ENCODE data around the gene HMG20A. TPM values are rescaled to one million over a fixed set of nuclear protein-coding genes. Genes with fewer than 3 reads are reported as not detected.

HMG20A gene
- total RNA-seq, 1 donor from 2014 or later, result 12.6 TPM

- peak; percentile 34 for ATAC-seq
These were observed 104.7 kb downstream of the HMG20A start for GRCh38 chr15:77525400-77525811.

DNA sequence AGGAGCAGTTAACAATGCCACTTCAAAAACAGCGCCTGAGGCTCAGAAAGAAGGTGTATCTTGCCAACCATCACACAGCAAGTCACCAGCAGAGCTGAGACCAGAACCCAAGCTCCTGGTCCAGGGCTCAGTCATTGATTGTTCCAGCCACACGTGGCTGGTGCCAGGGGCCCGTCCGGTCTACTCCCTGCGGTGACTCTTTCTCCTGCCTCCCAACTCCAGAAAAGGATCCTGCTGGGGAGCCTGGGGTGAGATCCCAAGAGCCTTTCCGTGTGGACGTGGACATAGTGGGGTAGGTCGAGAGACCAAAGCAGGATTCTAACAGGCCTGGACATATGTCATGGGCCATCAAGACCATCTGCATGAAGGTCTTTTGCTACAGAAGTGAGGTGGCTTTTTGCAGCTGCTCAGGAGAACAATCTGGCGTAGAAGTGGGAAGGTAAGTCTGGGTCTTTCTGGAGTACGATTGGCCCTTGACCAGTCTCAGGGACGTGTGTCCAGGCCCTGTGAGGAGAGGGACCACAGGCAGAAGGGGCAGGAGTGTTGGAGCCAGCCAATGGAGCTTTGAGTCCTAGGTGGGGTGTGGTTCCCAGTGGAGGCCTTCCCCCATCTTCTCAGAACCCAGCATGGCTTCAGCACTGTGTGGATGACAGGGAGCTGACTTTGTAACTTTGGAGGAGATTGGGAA, 105.4 kb downstream of the HMG20A start:
- ATAC-seq, result peak; percentile 15

- ATAC-seq, result no peak
These were observed 106.0 kb downstream of the HMG20A start for GRCh38 chr15:77526595-77527163.

DNA sequence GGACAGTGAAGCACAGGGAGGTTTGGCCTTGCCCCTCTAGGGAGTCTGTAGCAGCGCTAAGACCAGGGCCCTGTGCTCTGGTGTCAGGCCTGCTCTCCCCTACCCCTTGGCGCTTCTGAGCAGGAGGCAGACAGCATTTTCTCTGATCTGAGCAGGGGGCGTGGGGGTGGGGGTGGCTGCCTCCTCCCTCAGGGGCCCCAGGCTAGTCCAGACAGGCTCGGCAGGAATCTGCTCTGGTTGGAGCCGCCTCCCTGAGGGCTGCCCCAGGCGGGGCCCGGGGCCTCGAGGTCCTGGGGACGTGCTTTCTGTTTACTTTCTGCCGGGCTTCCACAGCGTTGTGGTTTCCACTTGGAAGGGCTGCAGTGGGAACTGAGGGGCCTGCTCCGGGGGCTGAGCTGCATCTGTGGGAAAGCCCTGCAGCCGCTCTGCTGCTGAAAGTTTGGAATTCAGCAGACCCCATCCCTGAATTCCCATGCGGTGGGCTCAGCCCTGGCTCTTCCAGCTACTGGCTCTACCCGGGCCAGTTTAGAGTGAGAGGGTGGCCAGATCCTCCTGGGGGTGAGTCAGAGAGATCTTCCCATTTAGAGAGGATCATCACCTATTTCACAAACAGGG, 106.6 kb downstream of the HMG20A start:
- peak; percentile 37 for ATAC-seq

GRCh38 chr15:77527831-77528231, 107.1 kb downstream of the HMG20A start:
- ATAC-seq, result no peak

GRCh38 chr15:77528290-77528967, 107.7 kb downstream of the HMG20A start:
- no peak for ATAC-seq

GRCh38 chr15:77528968-77529319, 108.3 kb downstream of the HMG20A start:
- no peak for ATAC-seq

DNA sequence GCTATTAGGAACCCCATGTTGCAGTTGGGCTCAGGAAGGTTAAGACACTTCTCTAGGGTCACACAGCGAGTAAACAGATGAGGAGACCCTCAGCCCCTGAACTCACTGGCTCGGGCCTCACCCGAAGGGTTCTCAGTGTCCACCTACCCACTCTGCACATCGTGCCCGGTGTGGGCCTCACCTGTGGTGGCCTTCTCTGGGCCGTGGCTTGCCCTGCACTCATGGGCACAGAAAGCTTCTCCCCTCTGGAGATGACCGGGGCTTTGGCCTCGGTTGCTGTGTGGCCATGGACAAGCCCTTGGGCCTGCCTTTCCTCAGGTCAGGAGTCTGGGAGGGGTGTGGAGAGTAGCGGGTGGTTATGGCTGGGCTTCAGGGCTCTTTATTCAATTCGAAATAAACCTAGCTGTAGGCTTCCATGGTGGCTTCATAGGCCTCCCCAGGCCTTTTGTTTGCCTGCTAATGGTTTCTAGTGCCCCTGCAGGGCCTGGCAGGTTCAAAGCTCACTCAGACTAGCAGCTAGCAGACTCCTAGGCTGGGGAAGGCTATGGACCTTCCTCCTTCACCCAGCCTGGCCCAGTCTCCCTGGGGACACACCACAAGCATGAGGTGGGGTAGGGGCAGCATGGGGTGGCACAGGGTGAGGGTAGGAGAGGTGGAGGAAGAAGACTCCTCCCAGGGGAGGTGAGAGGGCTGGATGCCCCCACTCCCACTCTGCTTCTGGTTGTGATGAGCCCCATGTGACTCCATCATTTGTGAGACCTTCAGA, 108.9 kb downstream of the HMG20A start:
- no peak for ATAC-seq

GRCh38 chr15:77530576-77530975, 109.9 kb downstream of the HMG20A start:
- ATAC-seq, result no peak

- no peak for ATAC-seq
These were observed 110.7 kb downstream of the HMG20A start for GRCh38 chr15:77531191-77532000.

GRCh38 chr15:77532067-77532710, 111.5 kb downstream of the HMG20A start:
- ATAC-seq, result no peak

- no peak for ATAC-seq
These were observed 112.2 kb downstream of the HMG20A start for GRCh38 chr15:77532846-77533245.

DNA sequence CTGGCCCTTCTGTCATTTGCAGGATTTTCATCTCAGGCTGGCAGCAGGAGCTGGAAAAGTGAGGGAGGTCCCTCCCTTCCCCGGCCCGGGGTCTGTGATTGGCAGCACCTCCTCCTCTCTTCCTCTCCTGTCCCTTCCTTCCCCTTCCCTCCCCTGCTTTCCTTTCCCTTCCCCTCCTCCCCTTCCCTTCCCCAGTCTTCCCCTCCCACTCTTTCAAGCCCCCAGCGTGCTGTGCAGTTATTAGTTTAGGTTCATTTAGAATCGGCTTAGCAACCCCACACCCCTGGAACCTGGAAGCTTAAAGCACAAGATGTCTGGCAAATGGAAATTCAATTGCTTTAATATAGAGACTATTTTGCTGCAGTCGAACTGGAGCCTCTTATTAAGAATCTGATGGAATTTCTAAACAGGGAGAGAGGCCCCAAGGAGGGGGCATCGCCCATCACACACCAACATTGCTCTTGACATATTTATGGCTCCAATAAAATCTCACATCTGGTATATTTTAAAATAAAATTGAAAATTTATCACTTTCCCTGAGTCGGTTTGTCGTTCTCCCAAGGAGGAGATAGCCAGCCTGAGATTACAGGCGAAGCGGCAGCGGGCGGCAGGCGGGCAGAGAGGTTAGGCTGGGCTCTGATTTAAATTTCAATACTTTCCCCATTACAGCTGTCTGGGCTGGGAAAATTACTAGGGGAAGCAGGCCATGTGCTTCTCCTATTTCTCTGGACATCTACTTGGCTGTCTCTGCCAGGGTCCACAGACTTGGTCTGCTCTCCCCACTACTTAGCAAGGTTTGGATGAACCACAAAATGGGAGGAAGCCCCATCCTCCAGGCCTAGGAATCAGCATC, 113.1 kb downstream of the HMG20A start:
- ATAC-seq, result no peak

Other genes starting within 250 kb of the HMG20A start
- gene PEAK1, start 784 bp upstream of the HMG20A start, total RNA-seq, result 10.5 TPM
- 0.32 TPM for gene LINGO1, start 212.0 kb downstream of the HMG20A start, total RNA-seq

Data from esophagus mucosa (tissue), 1 donor.